Stimulated activated CD4-positive, alpha-beta T cell treated with anti-CD3 and anti-CD28 coated beads, Interleukin-1b, Interleukin-23, amount 100 ng/mL, for 24 hours (primary cell): ENCODE data around the gene EPS8L1.
"Not testable (repeated sequence)": the region's sequence is repeated elsewhere in the genome, so short reads cannot be mapped to it uniquely, and the experiment has no call there.

ENCODE experiments used
- DNase-seq, 4 experiments: peaks; one replicate each; pipeline ENCODE4 v3.0.0-alpha.2; 2020; ENCODE audit warnings: low read depth in 4 of 4, low spot score in 1 of 4

EPS8L1 gene

DNA sequence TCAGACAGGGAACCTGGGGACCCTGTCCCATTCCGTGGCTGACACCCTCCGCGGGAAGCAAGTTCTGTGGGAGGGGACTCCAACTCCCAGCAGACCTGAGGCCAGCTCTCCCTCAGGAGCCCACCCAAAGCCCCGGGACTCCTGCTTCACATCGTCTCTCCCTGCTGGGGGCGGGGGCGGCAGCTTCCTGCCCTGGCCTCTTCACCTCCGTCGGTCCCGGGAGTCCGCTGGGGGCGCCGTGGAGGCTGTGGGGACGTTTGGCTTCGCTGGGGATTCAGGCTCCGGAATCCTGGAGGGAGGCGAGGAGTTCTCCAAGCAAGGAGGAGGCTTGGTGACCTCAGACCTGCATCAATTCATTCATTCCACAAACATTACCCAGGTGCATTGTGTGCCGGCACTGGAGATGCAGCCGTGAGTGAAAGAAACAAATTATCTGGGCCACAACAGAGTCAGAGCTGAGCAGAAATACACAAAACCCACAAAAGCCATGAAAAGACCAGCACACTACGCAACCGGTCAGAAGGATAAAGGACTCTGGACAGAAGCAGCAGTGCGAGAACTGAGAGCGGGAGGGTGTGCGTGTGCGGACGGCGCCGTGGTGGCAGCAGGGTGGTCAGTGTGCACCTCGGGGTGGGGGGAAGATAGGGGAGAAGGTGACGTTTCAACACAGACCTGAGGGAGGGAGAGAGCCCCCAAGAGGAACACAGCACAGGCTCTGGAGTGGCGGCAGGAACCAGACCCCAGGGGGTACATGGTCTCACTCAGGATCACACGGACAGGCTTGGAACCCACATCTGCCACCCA, 19.0 kb downstream of the EPS8L1 start:
- no peak for DNase-seq

DNA sequence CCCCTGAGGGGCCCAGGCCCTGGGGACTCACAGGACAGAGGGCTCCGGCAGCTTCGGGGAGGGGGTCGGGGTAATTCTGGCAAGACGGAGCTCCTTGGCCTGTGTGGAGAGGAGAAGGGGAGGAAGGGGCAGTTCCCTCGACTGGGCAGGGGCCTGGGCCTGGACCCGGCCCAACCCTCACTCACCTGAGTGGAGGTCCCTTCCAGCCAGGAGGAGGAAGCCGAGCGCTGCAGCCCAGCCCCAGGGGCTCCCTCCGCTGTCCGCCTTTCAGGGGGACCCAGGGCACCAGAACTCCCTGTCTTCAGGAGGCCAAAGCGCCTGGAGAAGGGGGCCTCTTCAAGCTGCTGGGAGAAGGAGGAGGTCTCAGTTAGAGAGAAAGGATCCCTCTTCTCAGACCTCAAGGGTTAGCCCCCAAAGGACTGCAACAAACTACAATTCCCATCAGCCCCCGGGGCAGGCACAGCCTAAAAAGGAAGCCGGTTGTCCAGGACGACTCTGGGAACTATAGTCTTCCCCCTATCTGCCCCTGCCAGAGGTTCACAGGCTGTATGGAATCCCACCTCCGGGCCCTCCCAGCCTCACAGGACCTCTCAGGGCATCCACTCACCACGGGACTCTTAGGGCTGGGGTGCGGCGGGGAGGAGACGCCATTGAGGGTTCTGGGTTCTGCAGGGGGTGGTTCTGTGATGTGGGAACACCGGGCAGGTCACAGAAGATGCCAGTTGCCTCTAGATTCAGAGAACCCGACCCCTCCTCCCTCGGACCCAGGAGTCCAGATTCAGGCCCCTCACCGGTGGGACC, 19.8 kb downstream of the EPS8L1 start:
- no peak for DNase-seq

DNA sequence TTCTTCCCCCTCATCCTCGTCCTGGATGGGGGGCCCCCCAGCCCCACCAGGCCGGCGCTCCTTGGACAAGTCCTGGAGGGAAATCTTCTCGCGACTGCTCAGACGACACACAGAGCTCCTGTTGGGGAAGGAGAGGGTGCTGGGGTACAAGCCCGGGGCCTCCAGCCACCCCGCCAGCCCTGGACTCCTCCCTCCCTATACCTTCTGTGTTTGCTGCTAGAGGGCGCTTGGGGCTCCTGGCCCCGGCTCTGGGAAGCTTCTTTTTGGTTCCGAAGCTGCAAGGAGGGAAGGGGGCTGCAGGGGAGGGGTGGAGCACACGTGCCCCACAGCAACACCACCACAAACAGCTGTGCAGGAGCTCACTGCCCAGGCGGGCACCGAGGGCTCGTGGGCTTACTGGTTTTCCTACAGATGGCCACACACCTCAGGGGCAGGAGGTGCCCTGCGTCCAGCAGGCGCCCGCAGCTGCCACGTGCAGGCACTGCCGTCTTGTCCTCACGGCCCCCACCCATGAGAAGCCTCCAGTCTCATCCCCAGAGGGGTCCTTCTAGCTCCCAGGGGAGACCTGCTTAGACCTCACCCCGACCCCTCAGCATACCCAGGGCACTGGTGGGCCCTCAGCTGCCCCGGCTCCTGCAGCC, 20.5 kb downstream of the EPS8L1 start:
- DNase-seq: no peak

DNA sequence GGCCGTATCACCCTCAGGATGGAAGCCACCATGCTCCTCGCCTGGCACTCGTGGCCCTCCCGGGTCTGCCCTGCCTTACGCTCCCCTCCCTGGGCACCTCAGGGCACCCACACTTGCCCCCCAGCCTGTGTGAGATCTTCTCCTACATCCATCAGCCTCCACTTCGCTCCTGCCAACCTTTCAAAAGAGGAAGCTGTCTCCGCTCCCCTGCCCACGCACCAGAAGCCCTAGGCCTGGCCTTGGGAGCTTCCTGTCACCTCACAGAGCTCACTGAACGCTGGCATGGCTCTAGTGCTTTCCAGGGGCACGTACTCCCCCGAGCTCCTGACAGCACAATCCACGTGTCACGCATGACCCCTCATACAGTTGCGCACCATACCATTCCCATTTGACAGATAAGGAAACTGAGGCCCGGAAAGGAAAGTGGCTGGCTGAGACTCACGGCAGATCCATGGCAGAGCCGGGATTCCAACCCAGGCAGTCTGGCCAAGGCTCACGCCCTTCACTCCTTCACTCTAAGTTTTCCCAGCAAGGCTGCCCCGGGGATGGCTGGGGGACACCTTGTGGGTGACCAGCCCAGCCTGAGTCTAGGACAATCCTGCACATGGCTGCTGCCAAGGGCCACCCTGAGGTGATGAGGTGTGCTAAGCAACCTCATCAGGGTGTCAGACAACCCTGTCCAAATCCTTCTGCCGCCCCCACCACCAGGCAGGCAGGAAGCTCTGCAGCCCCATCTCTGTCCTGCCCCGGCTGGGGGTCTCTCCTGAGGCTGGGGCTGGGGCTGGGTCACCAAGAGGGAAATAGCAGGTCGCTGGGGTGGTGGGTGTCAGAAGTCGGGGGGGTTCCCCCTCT, 22.4 kb downstream of the EPS8L1 start:
- DNase-seq: no peak

DNA sequence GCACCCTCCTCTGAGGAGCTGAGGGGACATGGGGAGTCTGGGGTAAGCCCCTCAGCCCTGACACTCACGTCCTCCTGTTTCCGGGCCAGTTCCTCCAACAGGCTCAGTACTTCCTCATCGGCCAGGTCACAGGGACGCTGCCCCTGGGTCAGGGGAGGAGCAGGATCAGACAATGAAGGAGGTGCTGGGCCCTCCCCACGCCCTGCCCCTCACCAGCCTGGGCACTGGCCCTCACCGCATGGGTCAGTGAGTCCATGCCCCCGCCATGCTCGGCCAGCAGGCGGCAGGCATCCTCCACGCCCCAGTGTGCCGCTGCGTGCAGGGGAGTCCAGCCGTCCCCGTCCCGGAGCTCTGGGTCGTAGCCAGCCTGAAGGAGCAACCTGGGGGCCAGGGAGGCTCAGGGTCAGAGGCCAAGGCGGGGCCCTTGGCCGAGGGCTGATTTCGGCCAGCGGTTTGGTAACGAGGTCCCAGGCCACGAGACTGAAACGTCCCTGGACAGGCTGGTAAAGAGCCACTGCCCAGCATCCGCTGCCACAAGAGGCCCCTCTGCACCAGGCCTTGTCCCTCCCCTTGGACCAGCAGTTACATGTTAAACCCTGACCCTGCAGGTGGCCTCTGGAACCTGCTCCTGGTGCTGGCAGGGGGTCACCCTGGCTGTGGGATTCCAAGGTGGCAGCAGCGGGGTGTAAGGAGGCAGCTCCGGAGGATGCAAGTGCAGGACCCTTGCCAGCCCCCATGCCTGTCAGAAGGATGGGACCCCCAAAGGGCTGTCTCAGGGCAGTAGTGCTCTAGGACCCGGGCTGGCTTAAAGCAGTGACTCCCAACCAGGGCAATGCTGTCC, 23.3 kb downstream of the EPS8L1 start:
- no peak for DNase-seq

DNA sequence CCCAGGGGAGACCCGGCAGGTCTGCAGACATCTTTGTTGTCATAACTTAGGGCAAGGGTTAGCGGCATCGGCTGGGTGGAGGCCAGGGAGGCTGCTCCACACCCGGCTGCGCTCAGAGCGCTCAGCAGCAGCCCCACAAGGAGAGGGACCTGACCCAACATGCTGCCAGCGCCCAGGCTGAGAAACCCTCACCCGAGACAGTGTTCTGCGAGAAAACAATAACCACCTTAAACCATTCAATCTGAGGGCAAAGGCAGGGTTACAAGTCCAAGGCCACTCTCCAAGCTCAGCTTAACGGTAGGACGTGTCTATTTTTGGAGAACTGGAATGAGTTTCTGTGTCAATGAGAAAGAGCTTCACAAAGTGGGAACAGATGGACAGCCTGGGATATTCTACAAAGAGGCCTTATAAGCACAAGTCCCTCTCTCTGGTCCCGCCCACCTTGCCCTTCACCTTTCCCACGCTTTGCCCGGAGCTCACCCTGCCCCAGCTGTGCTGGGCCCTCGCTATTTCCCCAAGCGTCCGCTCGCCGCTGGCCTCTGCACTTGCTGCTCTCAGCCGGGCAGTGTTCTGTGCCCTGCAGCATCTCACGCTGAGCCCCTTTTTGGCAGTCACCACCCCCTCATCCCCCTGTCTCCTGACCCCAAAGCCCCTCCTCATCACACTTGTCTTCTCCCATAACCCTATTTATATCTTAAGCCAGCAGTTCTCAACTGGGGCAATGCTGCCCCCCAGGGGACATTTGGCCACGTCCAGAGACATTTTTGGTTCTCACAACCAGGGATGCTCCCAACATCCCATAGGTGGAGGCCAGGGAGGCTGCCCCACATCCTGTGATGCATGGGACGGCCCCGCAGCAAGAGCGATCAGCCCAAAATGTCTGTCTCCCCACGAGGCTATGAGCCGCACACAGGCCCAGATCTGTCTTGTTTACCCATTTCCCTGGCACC, 24.2 kb downstream of the EPS8L1 start:
- DNase-seq: no peak

DNA sequence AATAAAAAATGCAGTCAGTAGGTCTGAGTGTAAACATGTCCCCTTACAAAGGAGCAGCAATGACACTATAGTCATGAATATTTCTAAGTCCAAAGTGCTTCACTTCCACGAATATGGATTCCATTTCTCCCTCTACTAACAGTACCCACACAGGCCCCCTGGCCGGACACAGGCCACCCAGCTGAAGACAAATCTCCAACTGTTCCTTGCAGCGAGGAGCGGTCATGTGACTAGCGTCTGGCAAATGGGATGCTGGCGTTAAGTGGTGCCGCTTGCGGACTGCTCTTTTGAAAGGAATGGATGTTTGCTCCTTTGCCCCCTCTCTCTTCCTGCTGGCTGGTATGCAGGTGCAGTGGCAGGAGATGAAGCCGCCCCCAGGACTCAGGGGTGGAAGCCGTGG, 25.6 kb downstream of the EPS8L1 start:
- no peak for DNase-seq

DNA sequence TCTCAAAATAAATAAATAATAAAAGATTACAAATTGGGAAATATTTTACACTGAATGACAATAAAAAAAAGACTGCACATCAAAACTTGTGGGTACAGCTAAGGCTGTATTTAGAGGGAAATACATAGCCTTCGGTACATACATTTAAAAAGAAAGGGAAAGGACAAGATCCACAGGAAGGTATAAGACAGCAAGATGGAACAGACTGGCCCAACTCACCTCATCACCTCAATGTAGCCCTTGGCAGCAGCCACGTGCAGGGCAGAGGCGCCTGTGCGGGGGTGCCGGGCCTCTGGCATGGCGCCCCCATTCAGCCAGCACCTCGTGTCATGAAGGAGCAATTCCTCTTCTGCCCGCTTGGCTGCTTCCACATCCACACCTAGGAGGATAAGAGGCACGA, 27.5 kb downstream of the EPS8L1 start:
- DNase-seq: no peak

DNA sequence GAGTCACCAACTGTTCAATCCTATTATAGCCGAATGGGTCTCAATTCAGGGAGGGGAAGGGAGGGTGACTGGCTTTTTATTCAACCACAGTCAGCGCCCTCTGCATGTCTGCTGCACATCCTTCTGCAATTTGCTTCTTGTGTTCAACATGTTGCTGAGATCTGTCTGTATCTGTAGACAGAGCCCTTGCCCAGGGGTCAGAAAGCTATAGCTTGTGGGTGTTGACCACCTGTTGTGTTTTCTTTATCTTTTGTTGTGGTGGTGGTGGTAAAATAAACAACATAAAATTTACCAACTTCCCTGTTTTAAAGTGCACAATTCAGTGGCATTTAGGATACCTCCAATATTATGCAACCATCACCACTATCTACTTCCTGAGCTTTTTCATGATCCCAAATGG, 29.6 kb downstream of the EPS8L1 start:
- no peak for DNase-seq

DNA sequence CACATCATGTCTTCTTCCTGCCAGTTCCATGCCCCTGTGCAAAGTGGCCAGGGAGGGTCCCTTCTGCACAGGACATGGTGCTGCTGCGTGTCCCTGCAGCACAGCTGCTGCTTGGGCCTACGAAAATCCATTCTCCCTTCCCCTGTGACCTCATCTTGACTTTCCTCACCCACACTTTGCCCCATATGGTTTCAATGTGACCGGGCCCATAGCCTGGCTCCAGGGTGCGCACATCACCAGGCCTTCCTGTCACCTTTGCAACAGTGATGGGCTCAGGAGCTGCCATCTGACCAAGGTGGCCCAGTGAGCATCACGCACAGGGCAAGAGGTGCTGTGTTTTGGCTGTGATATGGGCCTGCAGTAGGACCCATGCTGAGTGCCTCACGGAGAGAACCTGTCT, 30.9 kb downstream of the EPS8L1 start:
- DNase-seq: no peak

DNA sequence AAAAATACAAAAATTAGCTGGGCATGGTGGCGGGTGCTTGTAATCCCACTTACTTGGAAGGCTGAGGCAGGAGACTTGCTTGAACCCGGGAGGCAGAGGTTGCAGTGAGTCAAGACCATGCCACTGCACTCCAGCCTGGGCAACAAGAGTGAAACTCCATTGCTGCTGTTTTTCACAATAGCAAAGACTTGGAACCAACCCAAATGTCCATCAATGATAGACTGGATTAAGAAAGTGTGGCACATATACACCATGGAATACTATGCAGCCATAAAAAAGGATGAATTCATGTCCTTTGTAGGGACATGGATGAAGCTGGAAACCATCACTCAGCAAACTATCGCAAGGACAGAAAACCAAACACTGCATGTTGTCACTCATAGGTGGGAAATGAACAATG, 31.6 kb downstream of the EPS8L1 start:
- DNase-seq: not testable (repeated sequence)

DNA sequence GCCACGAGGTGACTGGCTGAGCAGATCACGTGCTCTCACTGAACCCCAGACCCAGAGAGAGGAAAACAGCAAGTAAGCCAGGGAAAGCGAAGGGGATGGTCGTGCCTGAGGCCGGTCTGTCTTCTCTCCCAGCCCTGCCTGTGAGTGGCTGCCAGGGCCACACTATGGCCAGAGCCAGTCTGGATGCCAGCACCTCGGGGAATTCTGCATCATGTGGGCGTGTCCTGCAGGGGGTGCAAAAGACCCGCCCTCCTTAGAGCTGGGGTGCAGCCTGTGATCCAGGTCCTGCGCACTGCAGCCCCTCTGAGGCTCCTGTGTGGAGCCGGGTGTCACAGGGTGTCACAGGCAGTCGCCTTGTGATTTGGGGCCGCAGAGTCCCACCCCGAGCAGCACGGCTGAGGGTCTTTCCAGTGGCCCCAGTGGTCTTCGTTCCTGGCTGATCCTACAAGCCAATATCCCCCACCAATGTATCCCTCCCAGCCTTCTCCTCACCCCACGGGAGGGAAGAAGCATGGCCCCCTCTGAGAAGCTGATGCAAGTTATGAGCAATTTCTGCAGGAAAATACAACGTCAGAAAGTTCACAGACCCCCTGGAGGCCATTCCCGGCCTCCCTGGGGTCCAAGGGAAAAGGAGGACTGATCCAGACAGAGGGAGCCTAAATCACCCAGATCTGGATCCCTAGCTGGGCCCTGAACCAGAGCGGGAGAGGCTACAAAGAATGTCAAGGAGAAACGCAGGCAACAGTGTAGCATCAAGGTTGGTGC, 34.0 kb downstream of the EPS8L1 start:
- DNase-seq: no peak

DNA sequence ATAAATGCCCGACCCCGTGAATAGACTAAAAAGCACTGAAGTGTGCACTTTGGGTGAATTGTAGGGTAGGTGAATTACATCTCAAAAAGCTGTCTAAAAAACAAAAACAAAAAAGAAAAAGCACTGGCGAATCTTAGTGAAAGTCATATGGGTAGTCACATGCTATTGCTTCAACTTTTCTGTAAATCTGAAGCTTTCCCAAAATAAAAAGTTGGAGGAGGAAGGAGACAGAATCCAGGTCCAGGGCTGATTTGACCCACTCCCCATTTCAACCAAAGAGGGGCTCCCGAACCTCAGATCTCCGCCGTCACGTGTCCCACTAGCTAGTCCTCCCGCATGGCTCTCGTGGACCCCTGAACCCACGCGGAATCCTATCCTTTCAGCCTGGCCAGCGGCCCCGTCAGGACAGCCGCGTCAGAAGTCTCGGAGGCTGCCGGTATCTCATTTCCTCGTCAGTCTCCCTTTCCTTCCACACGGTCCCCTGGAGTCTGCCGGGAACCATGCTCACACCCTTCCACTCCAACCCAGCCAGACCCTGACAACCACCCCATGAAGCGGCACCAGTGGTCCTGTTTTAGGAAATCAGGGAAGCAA, 35.7 kb downstream of the EPS8L1 start:
- no peak for DNase-seq

DNA sequence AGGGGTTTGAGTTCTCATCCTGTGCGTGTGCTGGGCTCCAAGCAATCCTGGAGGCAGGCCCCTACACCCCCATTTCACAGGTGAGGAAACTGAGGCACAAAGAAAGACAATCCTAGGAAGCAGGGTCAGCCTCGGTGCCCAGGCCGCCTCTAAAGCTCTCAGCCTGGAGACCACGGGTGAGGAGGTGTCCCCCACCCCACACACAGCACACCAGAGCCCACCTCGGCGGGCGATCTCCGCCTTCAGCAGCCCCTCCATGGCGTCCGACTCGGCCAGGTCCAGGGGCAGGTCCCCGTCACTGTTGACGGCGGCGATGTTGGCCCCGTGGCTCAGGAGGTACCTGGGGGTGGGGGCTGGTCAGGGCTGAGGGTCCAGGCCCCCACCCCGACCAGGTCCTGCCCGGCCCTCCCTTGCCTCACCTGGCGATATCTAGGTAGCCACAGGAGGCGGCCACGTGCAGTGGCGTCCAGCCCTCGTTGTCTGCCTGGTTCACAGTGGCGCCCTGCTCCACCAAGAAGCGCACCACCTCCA, 36.6 kb downstream of the EPS8L1 start:
- DNase-seq: no peak

DNA sequence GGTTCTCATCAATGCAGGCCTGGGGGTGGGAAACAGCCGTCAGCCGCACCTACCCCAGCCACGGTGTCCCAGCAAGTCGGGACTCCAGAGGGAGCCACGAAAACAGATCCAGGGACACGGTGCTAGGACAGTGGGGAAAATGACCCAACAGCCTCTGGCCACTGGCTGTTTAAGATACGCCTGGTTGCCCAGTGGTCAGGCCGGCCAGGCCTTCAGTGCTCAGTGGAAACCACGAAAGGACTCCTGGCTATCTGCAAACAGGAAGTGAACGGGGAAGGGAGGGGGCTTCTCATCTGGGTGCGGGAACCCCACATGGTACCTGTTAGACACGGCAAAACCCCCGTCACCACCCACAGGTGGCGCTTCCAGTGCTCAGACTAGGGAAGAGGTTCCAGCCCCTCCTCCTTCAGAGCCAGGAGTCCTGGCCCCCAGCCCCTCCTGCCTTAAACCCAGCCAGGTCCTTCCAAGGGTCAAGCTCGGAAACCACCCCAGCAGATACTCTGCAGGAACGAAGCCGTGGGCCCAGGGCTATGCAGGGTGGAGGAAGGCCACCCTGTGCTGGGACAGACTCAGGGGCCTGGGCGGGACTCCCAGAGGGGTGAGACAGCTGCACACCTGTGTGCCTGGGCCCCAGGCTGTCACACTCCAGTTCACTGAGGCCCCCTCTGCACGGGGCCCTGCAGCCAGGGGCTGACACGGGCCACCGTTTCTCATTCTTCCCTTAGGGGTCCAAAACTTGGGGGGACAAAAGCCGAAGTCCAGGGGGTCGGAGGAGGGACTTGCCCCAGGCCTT, 37.3 kb downstream of the EPS8L1 start:
- no peak for DNase-seq

DNA sequence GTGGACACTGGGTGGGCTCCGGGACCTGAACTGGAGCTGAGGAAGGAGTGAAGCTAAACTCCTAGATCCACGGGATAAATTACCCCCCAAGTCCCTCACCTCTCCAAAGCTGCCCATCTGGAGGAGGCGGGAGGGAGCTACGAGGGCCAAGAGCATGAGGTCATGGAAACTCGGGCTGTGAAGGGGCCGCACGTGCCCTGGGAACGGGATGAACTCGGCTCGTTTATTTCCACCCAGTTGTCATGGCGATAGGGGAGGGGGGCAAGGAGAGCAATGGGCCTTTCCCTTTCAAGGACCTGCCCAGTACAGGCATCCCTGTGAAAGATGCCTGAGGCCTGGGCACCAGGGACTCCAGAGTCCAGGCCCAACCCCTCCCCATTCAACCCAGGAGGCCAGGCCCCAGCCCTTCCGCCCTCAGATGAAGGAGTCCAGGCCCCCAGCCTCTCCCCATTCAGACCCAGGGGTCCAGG, 37.9 kb downstream of the EPS8L1 start:
- DNase-seq: no peak
